Hepatocyte (in vitro differentiated cells): ENCODE data around the gene CDRT15. TPM values are rescaled to one million over a fixed set of nuclear protein-coding genes. Genes with fewer than 3 reads are reported as not detected.
"Not testable (repeated sequence)": the region's sequence is repeated elsewhere in the genome, so short reads cannot be mapped to it uniquely, and the experiment has no call there.

Source experiments
- DNase-seq: peaks from one replicate; pipeline ENCODE4 v3.0.0-alpha.2; 2016; ENCODE audit warnings: low spot score
- H2AFZ ChIP-seq: fragments of 200-600 bp; sonication (generic); 2 replicates; pipeline ENCODE4 v1.6.0; 2016; ENCODE audit warnings: antibody characterized with exemption, mild to moderate bottlenecking
- H3K27ac ChIP-seq: fragments of 200-600 bp; sonication (generic); 2 replicates; pipeline ENCODE4 v1.5.1; 2016; ENCODE audit warnings: mild to moderate bottlenecking
- H3K27me3 ChIP-seq: fragments of 200-600 bp; sonication (generic); 2 replicates; pipeline ENCODE4 v1.6.1; 2016
- H3K36me3 ChIP-seq: fragments of 200-600 bp; sonication (generic); replicated peaks from 2 replicates; pipeline ENCODE4 v1.5.1; 2016; ENCODE audit warnings: low read depth; ENCODE audit not compliant: insufficient read depth
- H3K4me1 ChIP-seq: fragments of 200-600 bp; sonication (generic); 2 replicates; pipeline ENCODE4 v1.5.1; 2016; ENCODE audit warnings: mild to moderate bottlenecking, moderate library complexity; ENCODE audit not compliant: insufficient read depth
- H3K4me2 ChIP-seq: fragments of 200-600 bp; sonication (generic); 2 replicates; pipeline ENCODE4 v1.6.0; 2016
- H3K4me3 ChIP-seq: fragments of 200-600 bp; sonication (generic); 2 replicates; pipeline ENCODE4 v1.5.1; 2016; ENCODE audit warnings: mild to moderate bottlenecking
- H3K79me2 ChIP-seq: fragments of 200-600 bp; sonication (generic); 2 replicates; pipeline ENCODE4 v1.6.0; 2017; ENCODE audit warnings: mild to moderate bottlenecking
- H3K9me2 ChIP-seq: fragments of 200-600 bp; sonication (generic); replicated peaks from 2 replicates; pipeline ENCODE4 v1.6.0; 2017; ENCODE audit warnings: mild to moderate bottlenecking; ENCODE audit not compliant: insufficient read depth
- H3K9me3 ChIP-seq: fragments of 200-600 bp; sonication (generic); 2 replicates; pipeline ENCODE4 v1.5.1; 2016; ENCODE audit warnings: low read depth, mild to moderate bottlenecking
- H4K20me1 ChIP-seq: fragments of 200-600 bp; sonication (generic); 2 replicates; pipeline ENCODE4 v1.6.0; 2016; ENCODE audit warnings: mild to moderate bottlenecking; ENCODE audit not compliant: insufficient read depth, poor library complexity, severe bottlenecking
- EZH2 ChIP-seq: fragments of 200-600 bp; sonication (generic); IDR thresholded peaks from 2 replicates; pipeline ENCODE4 v1.6.1; 2016; ENCODE audit warnings: antibody characterized with exemption, mild to moderate bottlenecking, borderline replicate concordance
- EZH2phosphoT487 ChIP-seq: fragments of 200-600 bp; sonication (generic); IDR thresholded peaks from one replicate; pipeline ENCODE4 v1.6.1; 2018; ENCODE audit warnings: antibody characterized with exemption, mild to moderate bottlenecking, low read depth, moderate library complexity; ENCODE audit not compliant: unreplicated experiment, severe bottlenecking
- WGBS: methylation state at CpG from one replicate; pipeline ENCODE4 v1.1.6; 2016; ENCODE audit warnings: low lambda C conversion rate; ENCODE audit errors: missing lambda C conversion rate; 5-methylcytosine and 5-hydroxymethylcytosine counted together
- polyA plus RNA-seq: library from polyadenylated mRNA; unstranded; fragments of >200 nt; fragmentation: Nextera tagmentation; extraction: Ambion mirVana; gene quantifications from 2 replicates; pipeline ENCODE4 v1.2.1, GENCODE V29; 2016
- total RNA-seq: library from RNA; depleted of rRNA; stranded (reverse); fragments of >200 nt; gene quantifications from 2 replicates; pipeline ENCODE4 v1.2.3, GENCODE V29; 2014
- TF ChIP-seq, protein P1 (sequence below): fragments of 200-600 bp; sonication (generic); IDR thresholded peaks from 2 replicates; pipeline ENCODE4 v1.5.1; 2016; ENCODE audit warnings: antibody characterized with exemption, mild to moderate bottlenecking; ENCODE audit not compliant: poor library complexity

CDRT15 gene
- total and polyA plus RNA-seq, 2 experiments from 2014 or later = not detected

DNA sequence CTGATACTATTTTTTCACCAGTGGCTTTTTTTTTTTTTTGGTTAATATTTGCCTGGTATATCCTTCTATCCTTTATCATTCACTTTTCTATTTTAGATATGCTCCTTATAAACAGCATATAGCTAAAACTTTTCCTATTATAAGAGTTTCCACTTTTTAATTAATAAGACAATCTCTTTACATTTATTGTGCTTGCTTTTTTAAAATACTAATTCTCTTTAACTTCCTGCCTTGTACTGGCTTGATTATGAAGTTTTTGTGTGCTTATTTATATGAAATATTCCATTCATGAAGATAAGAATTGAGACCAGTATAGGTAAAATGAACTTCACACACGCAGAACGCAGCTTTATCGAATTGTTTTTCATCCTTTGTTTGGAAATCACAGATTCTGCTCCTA is 9.0 kb upstream of the CDRT15 start:
- H3K4me1 ChIP-seq = no peaks in the 10 kb centered on the region
- TF ChIP-seq, protein P1, sequence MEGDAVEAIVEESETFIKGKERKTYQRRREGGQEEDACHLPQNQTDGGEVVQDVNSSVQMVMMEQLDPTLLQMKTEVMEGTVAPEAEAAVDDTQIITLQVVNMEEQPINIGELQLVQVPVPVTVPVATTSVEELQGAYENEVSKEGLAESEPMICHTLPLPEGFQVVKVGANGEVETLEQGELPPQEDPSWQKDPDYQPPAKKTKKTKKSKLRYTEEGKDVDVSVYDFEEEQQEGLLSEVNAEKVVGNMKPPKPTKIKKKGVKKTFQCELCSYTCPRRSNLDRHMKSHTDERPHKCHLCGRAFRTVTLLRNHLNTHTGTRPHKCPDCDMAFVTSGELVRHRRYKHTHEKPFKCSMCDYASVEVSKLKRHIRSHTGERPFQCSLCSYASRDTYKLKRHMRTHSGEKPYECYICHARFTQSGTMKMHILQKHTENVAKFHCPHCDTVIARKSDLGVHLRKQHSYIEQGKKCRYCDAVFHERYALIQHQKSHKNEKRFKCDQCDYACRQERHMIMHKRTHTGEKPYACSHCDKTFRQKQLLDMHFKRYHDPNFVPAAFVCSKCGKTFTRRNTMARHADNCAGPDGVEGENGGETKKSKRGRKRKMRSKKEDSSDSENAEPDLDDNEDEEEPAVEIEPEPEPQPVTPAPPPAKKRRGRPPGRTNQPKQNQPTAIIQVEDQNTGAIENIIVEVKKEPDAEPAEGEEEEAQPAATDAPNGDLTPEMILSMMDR = no peak
- TF ChIP-seq EZH2phosphoT487 = no peak
- no peak for TF ChIP-seq EZH2
- H3K9me2 ChIP-seq = no peaks in the 10 kb centered on the region
- no peak overlapping the region for H2AFZ ChIP-seq
- H3K27me3 ChIP-seq = no peaks in the 10 kb centered on the region
- H3K36me3 ChIP-seq = no peaks in the 10 kb centered on the region
- 92% methylated on average over 3 of the region's 3 CpGs for WGBS
- H3K27ac ChIP-seq = no peak overlapping the region
- no peak overlapping the region for H3K4me3 ChIP-seq
- no peaks in the 10 kb centered on the region for H4K20me1 ChIP-seq
- no peak for DNase-seq
- H3K4me2 ChIP-seq = no peak overlapping the region
- no peaks in the 10 kb centered on the region for H3K79me2 ChIP-seq
- no peaks in the 10 kb centered on the region for H3K9me3 ChIP-seq

DNA sequence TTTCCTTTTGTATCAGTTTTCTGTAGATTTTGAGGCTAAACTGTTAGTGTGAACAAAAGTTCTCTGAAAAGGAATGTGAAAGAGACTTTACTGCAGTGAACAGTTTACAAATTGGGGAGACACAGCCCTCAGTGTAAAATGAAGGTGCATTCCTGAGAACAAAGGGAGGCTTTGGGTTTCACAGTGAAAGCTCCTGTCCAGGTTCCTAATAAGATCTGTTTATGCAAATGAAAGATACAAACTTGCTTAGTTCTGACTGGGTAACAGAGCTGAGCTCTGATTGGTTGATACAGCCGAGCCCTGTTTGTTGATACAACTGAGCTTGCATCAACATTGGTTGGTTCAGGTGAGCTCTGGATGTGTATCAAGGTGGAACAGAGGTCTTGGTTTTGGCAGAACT is 8.3 kb upstream of the CDRT15 start:
- 67% methylated on average over 1 of the region's 1 CpG for WGBS
- Histone ChIP-seq H3K4me3 (no peak overlapping the region), H3K27me3 (no peaks in the 10 kb centered on the region)

DNA sequence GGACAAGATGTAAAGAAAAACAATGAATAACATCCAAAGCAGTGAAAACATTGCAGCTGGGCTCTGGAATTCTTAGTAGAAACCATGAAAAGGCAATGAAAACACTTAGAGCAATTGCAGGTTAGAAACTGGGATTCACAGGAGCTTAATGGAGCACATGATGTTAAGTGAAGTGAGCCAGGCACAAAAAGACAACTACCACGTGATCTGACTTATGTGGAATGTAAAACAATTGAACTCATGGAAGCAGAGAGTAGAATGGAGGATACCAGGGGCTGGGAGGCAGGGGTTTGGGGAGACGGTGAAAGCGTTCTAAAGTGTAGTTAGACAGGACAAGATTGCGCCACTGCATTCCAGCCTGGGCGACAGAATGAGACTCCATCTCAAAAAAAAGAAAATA is 2.6 kb upstream of the CDRT15 start:
- not testable (repeated sequence) for H3K79me2 ChIP-seq, H3K4me1 ChIP-seq, H3K4me2 ChIP-seq, DNase-seq, H4K20me1 ChIP-seq, H3K36me3 ChIP-seq, H3K4me3 ChIP-seq, H3K9me3 ChIP-seq, H3K9me2 ChIP-seq, H3K27me3 ChIP-seq, H3K27ac ChIP-seq, H2AFZ ChIP-seq
- WGBS = 75% methylated on average over 2 of the region's 5 CpGs

More for the DNA sequence above, 8.3 kb upstream of the CDRT15 start:
- no peaks in the 10 kb centered on the region for H4K20me1 ChIP-seq
- no peaks in the 10 kb centered on the region for H3K4me1 ChIP-seq
- H3K79me2 ChIP-seq = no peaks in the 10 kb centered on the region
- no peaks in the 10 kb centered on the region for H3K9me2 ChIP-seq
- DNase-seq = no peak
- no peaks in the 10 kb centered on the region for H3K9me3 ChIP-seq
- H3K27ac ChIP-seq = no peak overlapping the region
- TF ChIP-seq EZH2 (no peak), EZH2phosphoT487 (no peak)
- TF ChIP-seq, protein P1 = no peak
- H3K4me2 ChIP-seq = no peak overlapping the region
- no peaks in the 10 kb centered on the region for H3K36me3 ChIP-seq
- no peak overlapping the region for H2AFZ ChIP-seq

DNA sequence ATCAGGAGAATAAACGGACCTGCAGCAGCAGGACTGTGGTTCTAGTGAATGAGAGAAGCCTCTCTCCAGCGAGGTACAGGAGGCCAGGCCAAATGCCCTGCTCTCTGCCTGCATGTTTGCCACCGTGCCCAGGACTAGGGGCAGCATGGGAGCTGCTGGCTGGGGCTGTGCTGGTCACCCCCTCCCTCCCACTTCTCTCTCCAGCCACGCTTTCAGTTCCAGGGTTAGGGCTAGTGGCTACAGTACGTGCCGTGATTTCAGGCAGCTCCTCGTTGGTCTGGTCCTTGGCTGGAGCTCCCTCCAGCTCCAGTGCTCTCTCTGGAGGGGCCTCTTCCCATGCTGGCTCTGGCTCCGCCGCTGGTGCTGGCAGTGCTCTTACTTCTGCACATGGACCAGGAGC is 630 bp downstream of the CDRT15 start:
- H3K4me1 ChIP-seq, H3K27me3 ChIP-seq, H3K9me3 ChIP-seq, H2AFZ ChIP-seq, H3K9me2 ChIP-seq, H4K20me1 ChIP-seq, H3K36me3 ChIP-seq, DNase-seq, H3K4me2 ChIP-seq, H3K79me2 ChIP-seq, H3K27ac ChIP-seq, H3K4me3 ChIP-seq: not testable (repeated sequence)
- 88% methylated on average over 9 of the region's 9 CpGs for WGBS

DNA sequence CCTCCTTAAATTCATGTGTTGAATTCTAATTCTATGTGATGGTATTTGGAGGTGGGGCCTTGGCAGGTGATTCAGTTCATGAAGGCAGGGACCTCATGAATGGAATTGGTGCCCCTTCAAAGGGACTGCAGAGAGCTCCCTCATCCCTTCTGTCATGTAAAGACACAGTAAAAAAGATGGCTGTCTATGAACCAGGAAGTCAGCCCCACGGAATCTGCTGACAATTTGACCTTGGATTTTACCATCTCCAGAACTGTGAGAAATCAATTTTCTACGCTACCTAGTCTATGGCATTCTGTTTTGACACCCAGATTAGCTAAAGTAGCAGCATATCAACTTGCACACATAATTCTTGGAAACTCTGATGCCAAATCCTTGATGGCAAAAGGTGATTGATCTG is 1.6 kb downstream of the CDRT15 start:
- H3K27ac ChIP-seq, H3K9me2 ChIP-seq, H3K79me2 ChIP-seq, H3K9me3 ChIP-seq, H4K20me1 ChIP-seq, DNase-seq, H3K4me3 ChIP-seq, H3K4me2 ChIP-seq, H3K36me3 ChIP-seq, H3K4me1 ChIP-seq, H3K27me3 ChIP-seq, H2AFZ ChIP-seq: not testable (repeated sequence)
- 96% methylated on average over 2 of the region's 2 CpGs for WGBS

DNA sequence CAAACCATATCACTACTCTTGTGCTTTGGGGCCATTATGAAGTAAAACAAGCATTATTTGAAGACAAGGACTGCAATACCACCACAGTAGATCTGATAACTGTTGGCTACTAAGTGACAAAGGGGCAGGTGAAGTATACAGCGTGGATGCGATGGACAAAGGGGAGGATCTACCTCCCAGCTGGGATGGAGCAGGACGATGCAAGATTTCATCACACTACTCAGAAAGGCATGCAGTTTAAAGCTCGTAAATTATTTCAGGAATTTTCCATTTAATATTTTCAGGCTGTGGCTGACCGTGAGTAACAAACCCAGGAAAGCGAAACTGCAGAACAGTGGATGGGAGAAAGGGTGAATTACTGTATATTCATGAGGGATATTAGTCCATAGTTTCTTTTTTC is 5.5 kb downstream of the CDRT15 start:
- not testable (repeated sequence) for H3K27me3 ChIP-seq, H3K4me1 ChIP-seq, H4K20me1 ChIP-seq, H3K36me3 ChIP-seq, H3K79me2 ChIP-seq, H3K9me2 ChIP-seq, H2AFZ ChIP-seq, H3K4me3 ChIP-seq, DNase-seq, H3K27ac ChIP-seq, H3K4me2 ChIP-seq, H3K9me3 ChIP-seq
- 75% methylated on average over 4 of the region's 6 CpGs for WGBS
